Pancreas (tissue), 10 donors: ENCODE data around the gene NDUFS6. TPM values are rescaled to one million over a fixed set of nuclear protein-coding genes. Genes with fewer than 3 reads are reported as not detected.

Experiments used
- ATAC-seq, 4 donors: fragments of 200-7000 bp; cut with Tn5 transposase; one replicate each; pipeline versions ENCODE4 v1.8.0 to v1.9.1; 2020; ENCODE audit warnings: mild to moderate bottlenecking in 4 of 4, moderate library complexity in 4 of 4
- DNase-seq, 6 donors: peaks; one replicate each; pipeline ENCODE4 v3.0.0-alpha.2; 2020
- FAIRE-seq: peaks from 2 replicates; lab custom pipeline; 2012; peaks lifted over from hg19 to GRCh38; lab: Jason Lieb, UNC
- H3K27ac ChIP-seq, 4 donors: fragments of 200-600 bp; sonication (generic); 1 replicate in 3 of 4; 2 replicates in 1 of 4; pipeline versions ENCODE4 v1.5.0 to v1.8.0; 2020
- H3K27me3 ChIP-seq, 4 donors: fragments of 200-600 bp; one replicate each; pipeline ENCODE4 v1.8.0; 2021
- H3K36me3 ChIP-seq, 3 donors: fragments of 200-600 bp; sonication (generic) in 1 of 3; one replicate each; pipeline versions ENCODE4 v1.5.0 to v1.8.0; 2020 to 2021
- H3K4me1 ChIP-seq, 3 donors: fragments of 200-600 bp; one replicate each; pipeline ENCODE4 v1.8.0; 2021
- H3K4me3 ChIP-seq, 4 donors: fragments of 200-600 bp; sonication (generic) in 2 of 4; one replicate each; pipeline versions ENCODE4 v1.5.0 to v1.8.0; 2020 to 2021
- H3K9me3 ChIP-seq, 4 donors: fragments of 200-600 bp; one replicate each; pipeline ENCODE4 v1.8.0; 2021
- WGBS, 2 donors: extraction: QIAGEN DNeasy Blood & Tissue Kit; methylation state at CpG; one replicate each; pipeline ENCODE4 v1.1.7; 2013; 5-methylcytosine and 5-hydroxymethylcytosine counted together
- intact Hi-C, 3 donors: fragments of 100-400 bp; cut with DNase I; formaldehyde crosslinking; loops; one replicate each; pipeline versions ENCODE4 v1.11.1 to v1.14.2; 2022
- polyA plus RNA-seq, 2 donors: library from polyadenylated mRNA; stranded (reverse); fragments of 200-250 nt; gene quantifications; one replicate each; pipeline ENCODE4 v1.2.3, GENCODE V29; 2013
- total RNA-seq, 6 donors: library from RNA; stranded (reverse); fragmentation: NEBNext Ultra II Directional in 4 of 6; extraction: Animal tissue kit (Norgen Biotek cat#: 25700) in 4 of 6; gene quantifications; one replicate each; pipeline versions ENCODE4 v1.2.1 to v1.2.4, GENCODE V29; 2021 to 2023
- TF ChIP-seq, protein P1 (sequence below), 4 donors: fragments of 200-600 bp; sonication (generic) in 3 of 4; IDR thresholded peaks; one replicate each; pipeline versions ENCODE4 v1.5.0 to v1.8.0; 2021; ENCODE audit warnings: antibody characterized with exemption in 4 of 4
- donor health status: healthy with polysubstance abuse.
- donor health status: DM: no; HTN: no; CAD: no; lungs with moderate emphysema.
- donor health status: DM: no; HTN: no; CAD: no.
- donor health status: control.
- donor health status: control.
- donor health status: Bipolar disorder and iron deficiency.
- donor health status: DM: yes; HTN: yes; CAD: no.
- donor health status: DM: no; HTN: no; CAD: no.
- donor health status: DM: no; HTN: no; CAD: no.
- donor health status: DM: yes; HTN: yes; CAD: no.

The NDUFS6 gene
- total and polyA plus RNA-seq, 8 donors = 8.2 to 41.9 (median 14.2) TPM

- FAIRE-seq = no peak
- H3K36me3 ChIP-seq = no peaks in the 10 kb centered on the region
- intact Hi-C loops = no loop called here
- ATAC-seq = no peak
- H3K9me3 ChIP-seq = no peaks in the 10 kb centered on the region
- H3K27me3 ChIP-seq = no peaks in the 10 kb centered on the region
- WGBS, 2 donors = 70 to 77% methylated on average over 10 of the region's 10 CpGs
- no peak overlapping the region for H3K4me3 ChIP-seq
- H3K27ac ChIP-seq = no peak overlapping the region
- TF ChIP-seq, protein P1, sequence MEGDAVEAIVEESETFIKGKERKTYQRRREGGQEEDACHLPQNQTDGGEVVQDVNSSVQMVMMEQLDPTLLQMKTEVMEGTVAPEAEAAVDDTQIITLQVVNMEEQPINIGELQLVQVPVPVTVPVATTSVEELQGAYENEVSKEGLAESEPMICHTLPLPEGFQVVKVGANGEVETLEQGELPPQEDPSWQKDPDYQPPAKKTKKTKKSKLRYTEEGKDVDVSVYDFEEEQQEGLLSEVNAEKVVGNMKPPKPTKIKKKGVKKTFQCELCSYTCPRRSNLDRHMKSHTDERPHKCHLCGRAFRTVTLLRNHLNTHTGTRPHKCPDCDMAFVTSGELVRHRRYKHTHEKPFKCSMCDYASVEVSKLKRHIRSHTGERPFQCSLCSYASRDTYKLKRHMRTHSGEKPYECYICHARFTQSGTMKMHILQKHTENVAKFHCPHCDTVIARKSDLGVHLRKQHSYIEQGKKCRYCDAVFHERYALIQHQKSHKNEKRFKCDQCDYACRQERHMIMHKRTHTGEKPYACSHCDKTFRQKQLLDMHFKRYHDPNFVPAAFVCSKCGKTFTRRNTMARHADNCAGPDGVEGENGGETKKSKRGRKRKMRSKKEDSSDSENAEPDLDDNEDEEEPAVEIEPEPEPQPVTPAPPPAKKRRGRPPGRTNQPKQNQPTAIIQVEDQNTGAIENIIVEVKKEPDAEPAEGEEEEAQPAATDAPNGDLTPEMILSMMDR (IDR thresholded peaks at IDR 0.05) = no peak
- DNase-seq = peak in 1 of 6 donors; percentile 25
- H3K4me1 ChIP-seq = no peaks in the 10 kb centered on the region
These were observed 57.9 kb downstream of the NDUFS6 start for GRCh38 chr5:1859099-1859498.

DNA sequence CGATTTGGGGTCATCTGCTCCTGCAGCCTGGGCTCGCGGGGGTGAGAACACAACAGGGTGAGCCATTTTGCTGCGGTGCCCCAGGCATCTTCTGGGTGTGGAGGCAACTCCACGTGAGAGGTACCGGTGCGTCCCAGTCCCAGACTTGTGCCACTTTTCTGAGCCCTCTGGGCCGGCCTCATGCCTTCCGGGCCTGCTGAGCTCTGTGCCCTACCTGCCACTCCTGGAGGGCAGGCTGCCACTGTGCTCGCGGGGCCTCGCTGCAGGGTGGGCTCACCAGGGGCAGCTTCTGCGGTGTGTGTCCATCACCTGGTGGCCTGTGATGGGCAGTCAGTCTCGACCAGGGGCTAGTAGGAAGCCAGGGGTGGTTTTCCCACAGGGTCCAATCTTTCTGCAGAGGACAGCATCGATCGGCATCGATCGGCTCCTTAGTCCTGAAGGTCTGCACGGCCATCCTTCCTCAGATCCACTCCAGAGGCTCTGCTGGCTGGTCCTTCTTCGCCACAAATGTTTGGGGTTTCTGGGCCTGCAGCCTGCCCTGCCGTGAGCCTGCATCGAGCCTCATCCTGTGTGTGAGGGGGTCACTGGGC lies 58.9 kb downstream of the NDUFS6 start:
- no peaks in the 10 kb centered on the region for H3K27me3 ChIP-seq
- DNase-seq (peak in 1 of 6 donors; percentile 54), FAIRE-seq (no peak)

GRCh38 chr5:1860949-1861348 lies 59.7 kb downstream of the NDUFS6 start:
- TF ChIP-seq, protein P1 (IDR thresholded peaks at IDR 0.05) = no peak
- no peaks in the 10 kb centered on the region for H3K9me3 ChIP-seq
- no peak overlapping the region for H3K4me3 ChIP-seq
- no peaks in the 10 kb centered on the region for H3K27me3 ChIP-seq
- no peaks in the 10 kb centered on the region for H3K36me3 ChIP-seq
- no peaks in the 10 kb centered on the region for H3K4me1 ChIP-seq
- no peak overlapping the region for H3K27ac ChIP-seq
- FAIRE-seq (no peak), ATAC-seq (no peak), DNase-seq (peak in 1 of 6 donors; percentile 26)
- intact Hi-C loops = no loop called here
- 55 to 63% methylated on average over 7 of the region's 7 CpGs for WGBS, 2 donors

More for the DNA sequence above, 58.9 kb downstream of the NDUFS6 start:
- H3K27ac ChIP-seq = no peak overlapping the region
- H3K4me3 ChIP-seq = no peak overlapping the region
- 66 to 74% methylated on average over 22 of the region's 22 CpGs for WGBS, 2 donors
- intact Hi-C loops = no loop called here
- H3K9me3 ChIP-seq = no peaks in the 10 kb centered on the region
- ATAC-seq = no peak
- H3K4me1 ChIP-seq = no peaks in the 10 kb centered on the region
- TF ChIP-seq, protein P1 (IDR thresholded peaks at IDR 0.05) = no peak
- no peaks in the 10 kb centered on the region for H3K36me3 ChIP-seq

DNA sequence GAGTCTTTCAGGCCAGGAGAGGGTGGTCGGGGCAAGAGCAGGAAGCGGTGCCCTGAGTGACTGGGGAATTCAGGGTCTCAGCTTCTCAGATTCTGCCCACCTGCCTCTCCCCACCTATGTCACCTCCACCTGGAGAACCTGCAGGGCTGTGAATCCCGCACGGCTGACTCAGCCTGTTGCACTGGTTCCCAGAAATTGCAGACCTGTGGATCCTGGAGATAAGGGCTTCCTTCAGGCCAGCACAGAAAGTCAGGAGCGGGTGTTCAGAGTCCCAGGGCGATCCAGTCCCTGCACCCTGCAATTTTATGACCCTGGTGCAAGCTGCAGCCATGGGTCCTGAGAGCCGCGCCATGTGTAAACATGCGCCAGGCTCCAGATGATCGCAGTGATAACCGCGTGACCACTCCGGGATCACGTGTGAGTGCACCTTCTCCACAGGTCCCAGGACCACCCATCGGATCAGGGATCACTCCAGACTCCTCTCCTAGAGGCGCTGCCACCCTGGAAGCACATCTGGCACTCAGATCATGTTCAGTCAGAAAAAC lies 63.8 kb downstream of the NDUFS6 start:
- H3K27ac ChIP-seq = no peak overlapping the region
- no peaks in the 10 kb centered on the region for H3K27me3 ChIP-seq
- no peak overlapping the region for H3K4me3 ChIP-seq
- H3K9me3 ChIP-seq = no peaks in the 10 kb centered on the region
- ATAC-seq (no peak), DNase-seq (no peak), FAIRE-seq (no peak)
- TF ChIP-seq, protein P1 (IDR thresholded peaks at IDR 0.05) = no peak
- H3K4me1 ChIP-seq = no peaks in the 10 kb centered on the region
- intact Hi-C loops = no loop called here
- H3K36me3 ChIP-seq = no peaks in the 10 kb centered on the region
- WGBS, 2 donors = 44 to 49% methylated on average over 16 of the region's 16 CpGs

- FAIRE-seq = no peak
- Histone ChIP-seq H3K4me3 (no peak overlapping the region), H3K4me1 (no peaks in the 10 kb centered on the region), H3K9me3 (no peaks in the 10 kb centered on the region), H3K27me3 (no peaks in the 10 kb centered on the region), H3K27ac (no peak overlapping the region), H3K36me3 (no peaks in the 10 kb centered on the region)
- TF ChIP-seq, protein P1 (IDR thresholded peaks at IDR 0.05) = no peak
- peak in 1 of 6 donors; percentile 27 for DNase-seq
- 41 to 49% methylated on average over 13 to 14 of the region's 14 CpGs for WGBS, 2 donors
- ATAC-seq = no peak
- intact Hi-C loops = no loop called here
These were observed 64.3 kb downstream of the NDUFS6 start for GRCh38 chr5:1865486-1865885.
